Frontal cortex (tissue), 4 donors: ENCODE measurements around the gene DPYD. TPM values are rescaled to one million over a fixed set of nuclear protein-coding genes. Genes with fewer than 3 reads are reported as not detected.

Source experiments
- DNase-seq, 2 donors: peaks; one replicate each; pipeline ENCODE4 v3.0.0; 2012; ENCODE audit warnings: low spot score in 2 of 2
- FAIRE-seq: peaks from 2 replicates; lab custom pipeline; 2012; peaks lifted over from hg19 to GRCh38; lab: Jason Lieb, UNC
- total RNA-seq: library from RNA; depleted of rRNA; stranded (reverse); fragments of >200 nt; gene quantifications from one replicate; pipeline ENCODE4 v1.2.3, GENCODE V29; 2014
- donor health status: control.
- donor health status: control.
- donor health status: control.

The DPYD gene
- total RNA-seq, 1 donor from 2014 or later, result 51.4 TPM

DNA sequence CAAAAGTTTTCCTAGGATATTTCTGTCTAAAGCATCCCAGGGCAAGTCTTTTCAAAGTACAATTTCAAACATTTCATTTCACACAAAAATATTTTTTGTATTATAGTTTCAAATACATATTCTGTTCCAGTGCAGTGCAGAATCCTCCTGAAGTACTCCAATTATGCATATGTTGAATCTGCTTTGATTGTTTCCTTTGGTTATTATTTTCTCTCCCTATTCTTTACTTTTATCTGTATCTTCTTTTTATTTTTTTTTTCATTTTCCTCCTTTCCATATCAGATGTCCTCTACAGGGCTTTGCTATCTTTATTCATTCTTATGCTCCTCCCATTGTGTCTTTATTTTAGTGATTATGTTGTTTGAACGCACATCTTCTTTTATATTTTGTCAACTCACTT lies 274.8 kb downstream of the DPYD start:
- DNase-seq (no peak), FAIRE-seq (no peak)

DNA sequence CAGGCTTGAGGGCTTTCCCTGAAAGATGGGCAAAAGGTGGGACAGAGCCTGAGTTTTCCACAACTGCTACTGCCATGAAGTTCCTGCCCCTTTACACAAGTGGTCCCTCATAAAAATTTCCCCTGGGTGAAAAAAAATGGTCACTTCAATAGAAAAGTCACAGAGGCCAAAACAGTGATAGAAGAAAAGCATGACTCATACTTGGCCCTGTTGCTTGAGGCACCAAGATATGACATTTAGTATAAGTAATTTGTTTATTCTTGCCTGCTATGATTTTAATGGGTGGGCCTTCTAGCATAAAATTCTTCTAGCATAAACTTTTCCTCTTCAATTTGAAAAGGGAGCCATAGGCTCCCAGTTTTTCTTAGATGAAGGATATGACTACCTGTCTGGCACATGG lies 280.2 kb downstream of the DPYD start:
- FAIRE-seq, result no peak

DNA sequence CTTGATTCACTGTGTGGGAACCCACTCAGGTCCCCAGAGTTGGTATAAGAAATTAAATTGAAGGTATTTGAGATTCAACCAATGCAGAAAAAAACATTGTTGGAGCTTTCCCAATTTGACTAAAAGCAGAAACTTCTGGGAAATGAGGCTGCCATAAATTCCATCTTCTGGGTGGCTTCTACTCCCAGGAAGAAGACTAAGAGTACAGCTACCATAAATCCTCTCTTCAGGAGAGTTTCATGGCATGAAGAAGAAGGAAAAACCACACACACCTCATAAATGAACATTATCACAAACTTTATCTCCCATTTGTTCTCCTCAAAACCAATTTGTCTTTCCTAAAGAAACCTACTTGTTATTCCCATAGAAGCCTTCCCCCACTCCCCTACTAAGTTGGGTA lies 283.9 kb downstream of the DPYD start:
- FAIRE-seq (no peak), DNase-seq (no peak)

More for the DNA sequence above, 280.2 kb downstream of the DPYD start:
- DNase-seq, result no peak

DNA sequence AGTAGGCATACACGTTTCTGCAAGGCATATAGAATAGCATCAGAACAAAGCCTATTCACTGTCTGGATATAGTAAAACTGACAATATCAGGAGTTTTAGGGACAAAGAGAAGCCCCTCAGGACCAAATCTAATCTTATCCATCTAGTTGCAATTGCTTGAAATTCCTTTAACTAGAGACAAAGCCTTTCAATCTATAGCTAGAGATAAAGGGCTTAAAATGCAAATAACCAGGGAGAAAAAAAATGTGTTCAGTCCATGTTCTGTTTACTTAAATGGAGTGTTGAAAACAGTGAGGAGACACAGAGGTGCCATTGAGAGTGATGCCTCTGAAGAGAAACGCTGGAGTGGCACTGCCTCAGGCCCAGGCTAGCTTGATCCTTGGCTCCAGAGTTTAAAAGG lies 286.1 kb downstream of the DPYD start:
- DNase-seq, result no peak
- FAIRE-seq, result no peak

DNA sequence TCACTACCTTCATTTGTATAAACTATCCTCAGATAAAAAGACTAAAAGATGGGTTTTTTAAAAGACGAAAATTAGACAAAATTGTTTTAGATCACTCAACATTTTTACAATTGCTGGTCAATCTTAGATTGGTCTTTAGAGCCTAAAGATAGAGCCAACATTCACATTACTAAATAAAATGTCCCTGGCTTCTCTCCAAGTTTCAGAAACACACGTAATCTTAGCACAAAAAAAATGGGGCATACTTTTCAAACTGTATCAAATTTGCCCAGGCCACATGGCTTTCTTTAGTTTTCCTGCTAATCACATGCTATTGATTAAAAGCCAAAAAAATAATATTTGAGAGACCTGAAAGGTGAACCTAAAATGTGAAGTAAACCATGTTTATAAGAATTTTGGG lies 288.1 kb downstream of the DPYD start:
- FAIRE-seq (no peak), DNase-seq (no peak)

DNA sequence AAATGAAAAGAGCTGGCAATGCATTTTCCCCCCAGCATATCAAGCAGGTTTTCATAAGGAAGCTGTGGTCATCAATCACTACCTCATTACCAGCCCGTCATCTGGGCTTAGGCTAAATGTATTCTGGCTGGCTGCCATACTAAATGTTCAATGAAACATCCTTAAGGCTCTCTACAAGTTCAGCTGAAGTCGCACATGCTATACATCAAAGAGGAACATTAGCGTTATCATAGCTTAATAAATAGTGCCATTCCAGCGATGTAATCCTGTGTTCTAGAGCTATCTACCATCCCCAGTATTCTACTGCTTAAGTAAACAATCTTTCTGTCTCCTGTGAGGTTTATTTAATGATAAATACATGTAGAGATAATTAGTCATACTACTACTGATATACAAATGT lies 288.8 kb downstream of the DPYD start:
- FAIRE-seq (no peak), DNase-seq (no peak)

- DNase-seq, result no peak
Observed at GRCh38 chr1:97630948-97631347, 289.9 kb downstream of the DPYD start.

DNA sequence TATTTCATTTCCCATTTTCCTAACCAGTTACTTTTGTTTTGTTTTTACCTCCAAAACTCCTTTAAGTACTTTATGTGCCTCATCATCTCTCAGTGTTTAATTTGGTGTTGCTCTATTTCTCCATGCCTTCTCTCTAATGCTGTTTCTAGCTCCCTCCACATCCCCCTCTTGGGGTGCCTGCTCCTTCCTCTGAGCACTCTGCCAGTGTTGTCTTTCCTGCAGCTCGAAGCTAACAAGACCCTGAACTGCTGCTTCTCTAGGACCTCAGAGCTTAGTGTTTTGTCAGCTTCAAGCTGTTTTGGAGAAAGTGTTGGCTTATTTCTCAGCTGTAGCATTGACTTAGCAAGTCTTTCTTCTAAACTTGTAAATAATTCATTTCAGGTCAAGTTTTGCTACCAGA lies 290.6 kb downstream of the DPYD start:
- FAIRE-seq, result no peak
- no peak for DNase-seq

More at GRCh38 chr1:97630948-97631347, 289.9 kb downstream of the DPYD start:
- FAIRE-seq, result no peak

- DNase-seq (no peak), FAIRE-seq (no peak)
Observed at GRCh38 chr1:97623220-97623619, 297.6 kb downstream of the DPYD start.

DNA sequence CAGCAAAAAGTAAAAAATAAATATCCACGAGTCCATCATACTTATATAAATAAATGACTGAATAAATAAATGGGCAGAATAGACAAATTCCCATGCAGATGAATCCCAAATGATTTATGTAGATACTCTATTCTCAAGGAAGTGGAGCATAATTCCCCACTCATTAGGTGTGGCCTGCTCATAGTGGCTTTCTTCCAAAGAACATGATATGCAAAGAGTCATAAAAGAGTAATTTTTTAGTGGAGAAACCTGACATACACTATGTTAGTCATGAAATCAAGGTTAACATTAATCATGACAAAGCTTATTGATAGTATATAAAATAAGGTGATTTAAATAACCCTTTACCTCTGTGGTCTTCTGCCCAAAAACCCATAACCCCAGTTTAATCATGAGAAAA lies 298.9 kb downstream of the DPYD start:
- no peak for DNase-seq
- no peak for FAIRE-seq

DNA sequence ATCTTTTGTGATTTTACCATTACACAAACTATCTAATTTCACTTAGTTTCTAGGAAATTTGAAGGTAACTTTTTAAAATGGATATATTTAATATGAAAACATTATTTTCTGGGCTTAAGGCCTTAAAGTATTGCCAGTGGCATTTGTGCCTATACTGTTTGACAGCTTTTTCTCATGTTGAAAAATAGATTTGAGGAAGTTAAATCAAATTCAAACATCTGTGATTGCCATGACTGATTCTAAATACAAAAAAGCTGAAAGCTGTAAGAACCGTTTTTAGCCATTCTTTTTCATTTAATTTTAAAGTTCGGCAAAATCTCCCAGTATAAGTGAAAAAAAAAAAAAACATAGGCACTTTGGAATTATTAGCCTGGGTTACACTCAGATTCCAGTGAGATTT lies 301.1 kb downstream of the DPYD start:
- DNase-seq, result no peak
- FAIRE-seq, result no peak

DNA sequence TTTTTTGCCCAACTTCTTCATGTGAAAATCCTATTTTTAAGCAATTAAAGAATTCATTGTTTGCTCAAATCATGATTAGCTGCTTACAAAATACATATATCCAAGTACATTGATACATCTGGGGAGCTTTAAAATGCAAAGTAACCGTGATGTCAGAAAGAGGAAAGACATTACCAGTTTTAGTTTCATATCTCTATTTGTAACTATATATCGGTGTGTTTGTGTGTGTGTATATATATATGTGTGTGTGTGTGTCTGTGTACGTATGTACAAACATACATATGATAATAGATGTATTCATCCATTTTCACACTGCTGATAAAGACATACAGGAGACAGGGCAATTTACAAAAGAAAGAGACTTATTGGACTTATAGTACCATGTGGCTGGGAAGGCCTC lies 310.1 kb downstream of the DPYD start:
- no peak for FAIRE-seq
- no peak for DNase-seq

DNA sequence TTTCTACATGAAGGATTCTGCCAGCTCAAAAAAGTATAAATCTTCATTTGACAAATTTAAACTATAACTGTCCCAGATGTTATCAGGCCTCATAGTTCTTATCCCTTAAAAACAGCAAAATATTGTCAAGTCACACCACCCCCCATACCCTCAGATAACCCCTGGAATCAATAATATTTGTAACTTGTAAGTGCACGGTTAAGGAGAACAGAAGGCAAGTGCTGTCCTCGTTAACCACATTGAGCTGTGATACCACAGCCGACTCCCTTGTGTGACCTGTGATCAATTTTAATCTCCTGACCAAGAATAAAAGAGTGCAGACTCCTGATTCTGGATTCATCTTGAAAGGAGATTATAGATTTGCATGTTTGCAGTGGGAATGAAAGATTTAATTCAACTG lies 310.7 kb downstream of the DPYD start:
- FAIRE-seq (no peak), DNase-seq (no peak)

DNA sequence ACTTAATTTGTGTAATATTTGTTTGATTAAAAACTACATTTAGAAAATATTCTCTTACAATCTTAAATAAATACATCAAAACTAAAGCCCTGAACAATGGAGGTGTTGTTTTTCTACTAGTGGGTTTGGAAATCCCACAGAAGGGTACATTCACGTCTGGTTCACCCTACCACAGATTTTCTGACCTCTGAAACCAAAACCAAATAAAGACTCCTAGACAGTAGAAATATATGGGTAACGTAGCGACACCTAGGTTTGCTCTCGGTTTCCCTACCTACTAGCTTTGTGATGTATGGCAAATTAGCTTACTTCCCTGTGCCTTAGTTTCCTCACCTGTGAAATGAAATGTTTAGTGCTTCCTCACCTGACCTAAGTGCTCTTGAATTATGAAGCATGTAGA lies 312.6 kb downstream of the DPYD start:
- FAIRE-seq (no peak), DNase-seq (no peak)

DNA sequence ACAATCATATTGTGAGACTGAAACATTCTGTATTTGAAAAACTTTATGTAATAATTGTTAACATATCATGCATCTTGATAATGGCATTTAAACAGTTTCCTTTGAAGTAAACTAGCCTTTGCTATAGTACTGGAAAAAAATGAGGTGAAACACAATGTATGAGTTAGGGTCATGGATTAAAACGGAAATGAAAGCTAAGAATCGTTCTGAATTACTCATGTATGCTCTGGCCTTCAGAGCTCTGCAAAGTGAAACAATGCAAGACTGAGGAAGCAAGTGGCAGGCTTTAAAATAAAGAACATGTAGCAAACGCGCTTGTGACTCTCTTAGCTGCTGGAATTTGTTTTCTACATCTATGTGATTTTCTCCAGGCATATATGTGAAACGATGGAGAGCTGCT lies 317.1 kb downstream of the DPYD start:
- FAIRE-seq (no peak), DNase-seq (no peak)

DNA sequence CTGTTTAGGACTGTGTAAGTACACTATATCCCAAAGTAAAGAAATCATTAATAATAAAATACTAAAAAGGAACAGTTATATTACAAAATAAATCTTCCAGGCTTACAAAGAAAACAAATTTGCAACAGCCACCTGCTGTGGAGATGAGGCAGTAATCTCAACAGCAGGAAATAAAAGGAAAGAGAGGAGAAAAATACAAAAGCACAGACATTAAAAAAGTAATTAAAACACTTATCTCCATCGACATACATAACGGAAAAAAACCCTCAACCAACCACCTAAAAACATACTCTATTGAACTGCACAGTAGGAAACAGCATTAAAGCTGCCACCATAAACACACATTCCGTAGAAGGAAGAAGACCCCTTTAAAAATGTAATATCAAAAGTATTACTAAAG lies 317.6 kb downstream of the DPYD start:
- FAIRE-seq (no peak), DNase-seq (no peak)

- FAIRE-seq (no peak), DNase-seq (no peak)
Observed at GRCh38 chr1:97599447-97599846, 321.4 kb downstream of the DPYD start.

GRCh38 chr1:97593192-97593591 lies 327.6 kb downstream of the DPYD start:
- DNase-seq (no peak), FAIRE-seq (no peak)

- DNase-seq (no peak), FAIRE-seq (no peak)
Observed at GRCh38 chr1:97588772-97589171, 332.1 kb downstream of the DPYD start.

- no peak for FAIRE-seq
- no peak for DNase-seq
Observed at GRCh38 chr1:97581614-97582051, 339.2 kb downstream of the DPYD start.

- DNase-seq (no peak), FAIRE-seq (peak; percentile 85)
Observed at GRCh38 chr1:97577613-97578012, 343.2 kb downstream of the DPYD start.

DNA sequence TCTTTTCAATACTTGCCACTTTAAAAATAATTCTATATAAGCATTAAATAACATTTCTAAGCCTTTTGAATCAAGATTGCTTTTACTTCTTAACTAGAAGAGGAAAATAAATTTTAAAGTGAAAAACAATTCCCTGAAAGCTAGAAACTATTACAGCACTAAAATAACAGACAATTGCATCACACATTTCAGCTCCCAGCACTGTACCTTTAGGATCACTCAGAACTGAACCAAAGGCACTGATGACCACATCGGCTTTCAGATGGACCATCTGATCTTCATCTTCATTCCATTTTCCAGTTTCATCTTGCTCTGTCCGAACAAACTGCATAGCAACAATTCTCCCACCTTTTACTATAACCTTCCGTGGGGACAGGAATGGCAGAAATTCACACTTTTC lies 347.3 kb downstream of the DPYD start:
- DNase-seq (no peak), FAIRE-seq (no peak)

DNA sequence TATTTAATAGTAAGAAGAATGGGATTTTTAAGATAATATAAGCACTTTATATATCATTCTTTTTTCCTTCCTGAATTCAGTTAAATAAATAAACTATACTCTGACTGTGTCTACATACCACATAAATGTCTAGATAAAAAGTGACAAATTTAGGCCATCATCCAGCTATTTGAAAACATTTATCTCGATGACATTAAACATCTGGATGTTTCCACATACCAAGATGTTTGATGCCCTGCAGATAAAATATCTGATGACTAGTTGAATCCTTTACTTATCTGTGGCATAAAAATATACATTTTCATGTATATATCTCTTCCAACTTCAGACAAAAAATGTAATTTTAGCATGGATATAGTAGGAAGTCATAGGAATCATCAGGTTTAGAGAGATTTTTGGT lies 348.3 kb downstream of the DPYD start:
- DNase-seq (no peak), FAIRE-seq (no peak)
